Upper lobe of right lung (tissue), 1 donor: ENCODE results near the gene UGT1A9. TPM values are rescaled to one million over a fixed set of nuclear protein-coding genes. Genes with fewer than 3 reads are reported as not detected.

Source experiments
- ATAC-seq: fragments of 200-7000 bp; cut with Tn5 transposase; one replicate; pipeline ENCODE4 v1.9.1; 2020; ENCODE audit warnings: mild to moderate bottlenecking, moderate library complexity
- DNase-seq: peaks from one replicate; pipeline ENCODE4 v3.0.0-alpha.2; 2020
- H3K27ac ChIP-seq: fragments of 200-600 bp; one replicate; pipeline ENCODE4 v1.8.0; 2022
- H3K27me3 ChIP-seq: fragments of 200-600 bp; one replicate; pipeline ENCODE4 v1.8.0; 2022; ENCODE audit warnings: mild to moderate bottlenecking
- H3K36me3 ChIP-seq: fragments of 200-600 bp; one replicate; pipeline ENCODE4 v1.8.0; 2022
- H3K4me1 ChIP-seq: fragments of 200-600 bp; one replicate; pipeline ENCODE4 v1.8.0; 2022
- H3K4me3 ChIP-seq: fragments of 200-600 bp; one replicate; pipeline ENCODE4 v1.8.0; 2022; ENCODE audit warnings: mild to moderate bottlenecking
- H3K9me3 ChIP-seq: fragments of 200-600 bp; one replicate; pipeline ENCODE4 v1.8.0; 2022
- intact Hi-C: fragments of 100-400 bp; cut with DNase I; formaldehyde crosslinking; loops from one replicate; pipeline ENCODE4 v1.11.0; 2022
- total RNA-seq: library from RNA; stranded (reverse); fragmentation: NEBNext Ultra II Directional; extraction: Animal tissue kit (Norgen Biotek cat#: 25700); gene quantifications from one replicate; pipeline ENCODE4 v1.2.1, GENCODE V29; 2021
- TF ChIP-seq, protein P1 (sequence below): fragments of 200-600 bp; IDR thresholded peaks from one replicate; pipeline ENCODE4 v1.8.0; 2022; ENCODE audit warnings: antibody characterized with exemption
- donor health status: DM: no; HTN: yes; CAD: no; lungs with severe emphysema.

The UGT1A9 gene
- total RNA-seq, 1 donor from 2014 or later: not detected

DNA sequence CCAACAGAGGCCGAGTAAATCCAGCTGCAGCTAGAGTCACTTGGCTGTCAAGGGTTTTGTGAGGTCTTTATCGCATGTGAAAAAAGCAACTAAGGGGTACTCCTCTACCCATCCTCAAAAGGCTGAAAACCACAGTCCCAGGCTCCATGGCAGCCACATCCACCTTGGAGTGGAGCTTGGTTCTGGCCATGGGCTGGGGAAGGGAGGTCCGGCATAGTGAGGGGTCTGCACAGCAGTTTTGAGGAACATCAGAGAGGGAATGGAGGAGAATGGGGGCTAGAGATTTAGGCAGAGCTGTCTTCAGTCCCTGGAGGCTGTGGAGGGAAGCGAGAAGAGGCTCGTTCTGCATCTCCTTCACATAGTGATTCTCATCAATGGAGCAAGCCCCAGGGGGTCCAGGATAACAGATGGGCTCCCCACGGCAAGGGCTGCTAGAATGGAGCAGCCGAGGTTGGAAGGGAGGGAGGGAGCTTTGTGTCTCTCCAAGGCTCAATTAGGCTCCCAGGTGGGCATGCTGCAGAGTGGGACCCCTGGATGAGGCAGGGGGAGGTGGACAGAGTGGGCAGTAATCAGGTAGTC lies 127.5 kb downstream of the UGT1A9 start:
- no peaks in the 10 kb centered on the region for H3K9me3 ChIP-seq
- no peaks in the 10 kb centered on the region for H3K4me1 ChIP-seq
- intact Hi-C loops: no loop called here
- no peak for DNase-seq
- no peak overlapping the region for H3K4me3 ChIP-seq
- TF ChIP-seq, protein P1, sequence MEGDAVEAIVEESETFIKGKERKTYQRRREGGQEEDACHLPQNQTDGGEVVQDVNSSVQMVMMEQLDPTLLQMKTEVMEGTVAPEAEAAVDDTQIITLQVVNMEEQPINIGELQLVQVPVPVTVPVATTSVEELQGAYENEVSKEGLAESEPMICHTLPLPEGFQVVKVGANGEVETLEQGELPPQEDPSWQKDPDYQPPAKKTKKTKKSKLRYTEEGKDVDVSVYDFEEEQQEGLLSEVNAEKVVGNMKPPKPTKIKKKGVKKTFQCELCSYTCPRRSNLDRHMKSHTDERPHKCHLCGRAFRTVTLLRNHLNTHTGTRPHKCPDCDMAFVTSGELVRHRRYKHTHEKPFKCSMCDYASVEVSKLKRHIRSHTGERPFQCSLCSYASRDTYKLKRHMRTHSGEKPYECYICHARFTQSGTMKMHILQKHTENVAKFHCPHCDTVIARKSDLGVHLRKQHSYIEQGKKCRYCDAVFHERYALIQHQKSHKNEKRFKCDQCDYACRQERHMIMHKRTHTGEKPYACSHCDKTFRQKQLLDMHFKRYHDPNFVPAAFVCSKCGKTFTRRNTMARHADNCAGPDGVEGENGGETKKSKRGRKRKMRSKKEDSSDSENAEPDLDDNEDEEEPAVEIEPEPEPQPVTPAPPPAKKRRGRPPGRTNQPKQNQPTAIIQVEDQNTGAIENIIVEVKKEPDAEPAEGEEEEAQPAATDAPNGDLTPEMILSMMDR: no peak
- ATAC-seq: no peak
- no peaks in the 10 kb centered on the region for H3K36me3 ChIP-seq
- no peak overlapping the region for H3K27ac ChIP-seq
- no peaks in the 10 kb centered on the region for H3K27me3 ChIP-seq

DNA sequence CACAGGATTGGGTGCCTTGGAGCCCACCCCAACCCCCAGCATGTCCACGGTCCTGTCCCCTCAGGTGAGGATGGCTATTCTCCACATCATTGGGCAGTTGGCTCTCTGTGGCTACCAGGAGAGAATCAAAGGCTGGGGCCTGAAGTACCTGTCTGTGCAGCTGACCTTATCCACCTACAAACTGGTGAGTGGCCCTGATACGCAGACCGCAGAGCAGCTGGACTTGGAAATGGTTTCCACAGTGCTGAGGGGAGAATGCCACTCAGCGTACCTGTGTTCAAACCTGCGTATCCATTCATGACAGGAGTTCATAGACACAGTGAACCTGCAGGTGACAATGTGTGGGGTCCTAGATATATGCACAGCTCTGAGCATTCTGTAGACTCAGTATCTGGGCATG lies 128.0 kb downstream of the UGT1A9 start:
- DNase-seq (no peak), ATAC-seq (no peak)
- Histone ChIP-seq H3K9me3 (no peaks in the 10 kb centered on the region), H3K27ac (no peak overlapping the region), H3K27me3 (no peaks in the 10 kb centered on the region), H3K4me1 (no peaks in the 10 kb centered on the region), H3K4me3 (no peak overlapping the region), H3K36me3 (no peaks in the 10 kb centered on the region)
- intact Hi-C loops: no loop called here
- TF ChIP-seq, protein P1: no peak

DNA sequence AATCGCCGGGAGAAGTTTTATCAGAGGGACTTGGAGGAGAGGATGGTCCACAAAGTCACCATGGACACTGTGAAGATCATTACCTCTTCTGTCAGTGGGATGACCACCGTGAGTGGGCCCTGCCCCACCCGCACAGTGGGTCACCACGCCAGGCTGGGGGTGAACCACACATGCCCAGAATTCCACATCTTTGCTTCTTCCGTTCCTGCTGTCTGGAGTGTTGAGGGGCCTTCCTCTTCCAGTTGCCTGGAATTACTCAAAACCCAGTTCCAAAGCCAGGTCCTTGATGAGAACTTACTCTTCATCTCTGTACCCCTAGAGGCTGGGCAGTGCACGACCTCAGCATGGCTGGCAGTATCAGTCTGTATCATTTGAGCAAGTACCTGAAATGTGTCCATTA lies 128.5 kb downstream of the UGT1A9 start:
- no peak for DNase-seq

DNA sequence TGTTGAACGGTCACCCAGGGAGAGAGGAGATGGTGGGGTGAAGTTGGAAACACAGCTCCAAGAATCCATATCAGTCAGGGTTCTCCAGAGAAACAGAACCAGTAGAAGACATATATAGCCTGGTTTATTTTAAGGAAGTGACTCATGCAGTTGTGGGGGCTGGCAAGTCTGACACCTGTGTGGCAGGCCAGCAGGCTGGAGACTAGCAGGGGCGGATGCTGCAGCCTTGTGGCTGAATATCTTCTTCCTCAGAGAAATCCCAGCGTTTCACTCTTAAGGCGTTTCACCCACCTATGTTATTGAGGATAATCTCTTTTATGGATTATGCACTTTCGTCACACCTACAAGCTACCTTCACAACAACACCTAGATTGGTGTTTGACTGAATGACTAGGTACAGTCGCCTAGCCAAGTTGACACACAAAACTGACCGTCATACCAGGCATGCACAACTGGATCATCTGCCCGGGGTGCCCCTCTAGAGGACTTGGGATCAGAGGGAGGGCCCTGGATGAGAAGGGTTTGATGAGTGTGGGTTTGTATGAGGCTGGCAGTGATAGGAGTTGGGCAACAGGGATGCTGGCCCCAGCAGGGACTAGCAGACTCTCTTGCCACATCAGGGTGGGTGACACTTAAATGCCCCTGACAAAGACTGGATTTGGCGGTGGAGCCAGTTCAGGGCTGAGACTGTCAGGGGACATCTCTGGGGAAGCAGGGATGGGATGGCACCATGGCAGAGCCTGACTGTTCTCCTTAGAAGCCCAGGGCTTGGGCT lies 129.8 kb downstream of the UGT1A9 start:
- Histone ChIP-seq H3K36me3 (no peaks in the 10 kb centered on the region), H3K4me1 (no peaks in the 10 kb centered on the region), H3K27me3 (no peaks in the 10 kb centered on the region), H3K9me3 (no peaks in the 10 kb centered on the region), H3K4me3 (no peak overlapping the region), H3K27ac (no peak overlapping the region)
- no peak for ATAC-seq
- no peak for DNase-seq
- intact Hi-C loops: no loop called here
- TF ChIP-seq, protein P1: no peak

More for the DNA sequence above, 128.5 kb downstream of the UGT1A9 start:
- Histone ChIP-seq H3K36me3 (no peaks in the 10 kb centered on the region), H3K27me3 (no peaks in the 10 kb centered on the region), H3K27ac (no peak overlapping the region), H3K9me3 (no peaks in the 10 kb centered on the region), H3K4me1 (no peaks in the 10 kb centered on the region), H3K4me3 (no peak overlapping the region)
- no peak for ATAC-seq
- TF ChIP-seq, protein P1: no peak
- intact Hi-C loops: no loop called here

DNA sequence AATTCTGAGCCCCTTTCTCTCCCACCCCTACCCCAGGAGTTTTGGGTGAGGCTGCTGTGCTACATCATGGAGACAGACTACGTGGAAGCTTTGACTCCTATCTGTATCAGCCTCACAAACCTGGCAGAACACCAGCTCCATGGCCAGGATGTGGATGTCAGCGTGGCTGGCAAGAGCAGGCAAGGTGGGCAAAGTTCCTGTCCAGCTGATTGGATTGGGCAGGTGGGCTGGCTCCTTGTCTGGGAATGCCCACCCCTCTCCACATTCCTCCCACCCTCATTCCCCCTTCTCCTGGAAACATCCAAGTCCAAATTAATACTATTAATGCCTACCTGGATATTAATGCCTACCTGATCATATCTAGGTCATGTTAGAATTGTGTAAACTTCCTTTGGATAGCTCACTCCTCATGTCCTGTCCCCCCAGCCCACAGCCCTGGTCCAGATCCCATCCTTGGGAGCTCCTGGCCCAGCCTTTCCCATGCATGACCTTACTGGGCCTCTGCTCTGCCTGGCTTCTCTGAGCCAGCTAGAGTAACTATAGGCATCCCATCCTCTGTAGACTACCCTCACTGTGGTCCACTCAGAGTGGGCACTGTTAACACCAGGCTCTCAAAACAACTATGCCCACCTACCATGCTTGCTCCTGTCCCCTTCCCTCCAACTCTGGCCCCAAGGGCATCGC lies 130.6 kb downstream of the UGT1A9 start:
- no peak for DNase-seq
- Histone ChIP-seq H3K4me3 (no peak overlapping the region), H3K27me3 (no peaks in the 10 kb centered on the region), H3K36me3 (no peaks in the 10 kb centered on the region), H3K27ac (no peak overlapping the region), H3K9me3 (no peaks in the 10 kb centered on the region), H3K4me1 (no peaks in the 10 kb centered on the region)
- intact Hi-C loops: no loop called here
- no peak for ATAC-seq
- TF ChIP-seq, protein P1: no peak
